ENCODE results near the gene STAP2. TPM values are rescaled to one million over a fixed set of nuclear protein-coding genes. Genes with fewer than 3 reads are reported as not detected.
A peak's percentile ranks its signal among the peaks of the same experiment; 100 is the strongest.

The STAP2 gene
- total and polyA plus RNA-seq, 9 of the 15 experiments (the other 6 are each of a cell fraction or from before 2014, with no cell fraction given) = 1.2 to 9.8 (median 4.5) TPM

GRCh38 chr19:4334929-4335570, 3.6 kb downstream of the STAP2 start (continued):
- TF ChIP-seq HEY1 (CRISPR knock-in tag; IDR thresholded peaks at IDR 0.05; ENCODE audit: borderline replicate concordance) (no peak), SP2 (IDR thresholded peaks at IDR 0.05; ENCODE audit: extremely low read depth, low read depth, low read length, poor library complexity, severe bottlenecking) (no peak), PKNOX1 (IDR thresholded peaks at IDR 0.05) (peak; percentile 45; the same call in 1 of the 2 replicates), ZNF561 (CRISPR knock-in tag; conservative IDR thresholded peaks at IDR 0.05) (no peak), ZNF212 (CRISPR knock-in tag; IDR thresholded peaks at IDR 0.05) (no peak), RBFOX2 (IDR thresholded peaks at IDR 0.05; ENCODE audit: low read depth, low read length) (no peak), RBM34 (IDR thresholded peaks at IDR 0.05; ENCODE audit: borderline replicate concordance, insufficient read depth, low read length) (no peak)

GRCh38 chr19:4329858-4330257, 8.8 kb downstream of the STAP2 start:
- Histone ChIP-seq H3K79me2 (ENCODE audit: control insufficient read depth, insufficient read depth, low read length) (peaks cover 19% of the 10 kb centered on the region), H3K4me2 (ENCODE audit: insufficient read depth, low read length) (peak overlapping the region; percentile 82; the same call in 1 of the 2 replicates), H3K36me3 (ENCODE audit: control insufficient read depth, insufficient read depth, low read length) (peaks cover 4% of the 10 kb centered on the region), H2AFZ (ENCODE audit: low read depth, low read length) (no peak overlapping the region), H3K9me1 (ENCODE audit: control insufficient read depth, insufficient read depth, low read length) (no peaks in the 10 kb centered on the region), H3K4me3 (no peak overlapping the region), H3K27me3 (ENCODE audit: control insufficient read depth in 2 of 2, insufficient read depth in 2 of 2, low read length in 2 of 2) (no peaks in the 10 kb centered on the region; a peak in 1 of 5 replicates), H3K9ac (ENCODE audit: insufficient read depth in 1 of 2, low read depth in 2 of 2, low read length in 2 of 2) (0 out of 4 replicates have a peak overlapping the region, but pooled peaks of 1 of the 2 experiments have one; percentile 42), H3K9me3 (replicated peaks; ENCODE audit: control insufficient read depth, insufficient read depth, low read depth, low read length) (no peaks in the 10 kb centered on the region), H4K20me1 (replicated peaks; ENCODE audit: control insufficient read depth, insufficient read depth, low read length) (peaks cover 7% of the 10 kb centered on the region; the same call in 1 of the 2 replicates), H3K27ac (ENCODE audit: extremely low read depth, low read depth, low read length) (no peak overlapping the region), H3K4me1 (replicated peaks in 1 of 2; ENCODE audit: control insufficient read depth in 2 of 2, insufficient read depth in 2 of 2, low read length in 2 of 2) (peaks cover 2 to 41% of the 10 kb centered on the region in 2 experiments; a peak in 3 of 5 replicates)
- ATAC-seq = no peak
- TF ChIP-seq SMARCA5 (IDR thresholded peaks at IDR 0.05) = peak; percentile 15; the same call in 1 of the 2 replicates
- no peak for TF ChIP-seq ZNF75A (CRISPR knock-in tag; IDR thresholded peaks at IDR 0.05)
- TF ChIP-seq BCOR (IDR thresholded peaks at IDR 0.05) = peak; percentile 77
- 0 out of 4 replicates have a peak, but pooled peaks of 1 of the 2 experiments have one; percentile 30 for TF ChIP-seq KDM1A (IDR thresholded peaks at IDR 0.05)
- CTCF ChIA-PET (ENCODE audit: low intra/inter-chr PET ratio) = no interaction called here
- no TSS peak for BruUV-seq (replicated peaks)
- POLR2A ChIA-PET = interaction anchor here (0.8 to 0.9 kb wide), 2 partner anchors 9 to 14 kb away, joined by 3 read pairs; partner anchors contain the start of gene MPND
- 92% methylated on average over 14 of the region's 19 CpGs for WGBS (ENCODE audit: insufficient coverage, low coverage, missing lambda C conversion rate)
- in situ Hi-C loops (cut with MboI) (no loop called here), intact Hi-C loops (cut with micrococcal nuclease) (no loop called here)
- no peak for DNase-seq (ENCODE audit: extremely low read depth in 1 of 4, low spot score in 3 of 4)
- no peak for FAIRE-seq
